DND-41 (cell line): ENCODE results near the gene PIEZO1.

Experiments used
- ATAC-seq: fragments of 200-7000 bp; cut with Tn5 transposase; 3 replicates; pipeline ENCODE4 v1.9.1; 2021; ENCODE audit warnings: low read depth; ENCODE audit not compliant: insufficient read depth
- DNase-seq: peaks from one replicate; pipeline ENCODE4 v3.0.0-alpha.2; 2020
- H2AFZ ChIP-seq: 2 replicates; pipeline ENCODE4 v1.6.0; 2012; ENCODE audit warnings: low read depth, low read length
- H3K27ac ChIP-seq: 2 replicates; pipeline ENCODE4 v1.5.1; 2012; ENCODE audit warnings: low read length, inconsistent platforms
- H3K27me3 ChIP-seq: fragments of 200-600 bp; sonication (generic); 2 replicates; pipeline ENCODE4 v1.6.0; 2012; ENCODE audit warnings: low read length, mild to moderate bottlenecking, inconsistent platforms; ENCODE audit not compliant: insufficient read depth, poor library complexity
- H3K36me3 ChIP-seq: 2 replicates; pipeline ENCODE4 v1.5.1; 2012; ENCODE audit warnings: low read length, inconsistent platforms; ENCODE audit not compliant: insufficient read depth
- H3K4me1 ChIP-seq: 2 replicates; pipeline ENCODE4 v1.5.1; 2012; ENCODE audit warnings: mild to moderate bottlenecking, low read length; ENCODE audit not compliant: insufficient read depth
- H3K4me2 ChIP-seq: 2 replicates; pipeline ENCODE4 v1.6.0; 2012; ENCODE audit warnings: mild to moderate bottlenecking, moderate library complexity, low read length, inconsistent platforms; ENCODE audit not compliant: insufficient read depth
- H3K4me3 ChIP-seq, 2 experiments: fragments of 200-600 bp in 1 of 2; shearing (Covaris generic) in 1 of 2; 2 replicates each; pipeline ENCODE4 v1.5.1; 2012 to 2016; ENCODE audit warnings: inconsistent platforms in 2 of 2, low read length in 2 of 2, mild to moderate bottlenecking in 2 of 2, low read depth in 1 of 2, moderate library complexity in 1 of 2
- H3K79me2 ChIP-seq: 2 replicates; pipeline ENCODE4 v1.6.0; 2012; ENCODE audit warnings: low read length, inconsistent platforms; ENCODE audit not compliant: insufficient read depth
- H3K9ac ChIP-seq: 2 replicates; pipeline ENCODE4 v1.6.0; 2012; ENCODE audit warnings: low read depth, mild to moderate bottlenecking, inconsistent platforms, low read length, moderate library complexity
- H3K9me3 ChIP-seq: 2 replicates; pipeline ENCODE4 v1.5.1; 2012; ENCODE audit warnings: low read length, moderate library complexity, mild to moderate bottlenecking, inconsistent platforms; ENCODE audit not compliant: insufficient read depth, severe bottlenecking
- H4K20me1 ChIP-seq: 2 replicates; pipeline ENCODE4 v1.6.0; 2012; ENCODE audit warnings: low read length; ENCODE audit not compliant: insufficient read depth
- EZH2 ChIP-seq: IDR thresholded peaks from 3 replicates; pipeline ENCODE4 v1.6.1; 2012; ENCODE audit warnings: borderline replicate concordance, low read depth, mild to moderate bottlenecking, moderate library complexity, low read length, inconsistent platforms; ENCODE audit not compliant: severe bottlenecking
- TF ChIP-seq, protein P1 (sequence below): IDR thresholded peaks from 2 replicates; pipeline ENCODE4 v1.5.1; 2012; ENCODE audit warnings: borderline replicate concordance, low read length, moderate library complexity, mild to moderate bottlenecking; ENCODE audit not compliant: poor library complexity, severe bottlenecking; ENCODE audit errors: extremely low read depth

PIEZO1 gene

DNA sequence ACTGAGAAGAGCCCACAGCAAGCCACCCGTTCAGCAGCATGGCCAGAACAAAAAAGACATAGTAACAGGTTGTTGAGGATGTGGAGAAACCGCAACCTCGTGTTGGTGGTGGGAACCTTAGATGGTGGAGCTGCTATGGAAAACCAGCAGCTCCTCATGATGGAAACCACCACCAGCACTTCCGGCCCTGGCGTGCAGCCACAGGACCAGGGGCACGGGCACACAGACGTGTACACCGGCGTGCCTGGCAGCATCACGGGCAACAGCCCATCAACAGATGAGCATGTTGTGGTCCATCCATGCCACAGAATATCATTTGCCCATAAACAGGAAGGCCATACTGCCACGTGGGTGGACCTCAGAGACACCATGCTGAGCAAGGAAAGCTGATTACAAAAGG lies 66.8 kb downstream of the PIEZO1 start:
- H3K4me3 ChIP-seq, result no peak overlapping the region
- ATAC-seq, result no peak
- peaks cover 46% of the 10 kb centered on the region for H4K20me1 ChIP-seq
- DNase-seq, result no peak
- no peak overlapping the region for H3K27ac ChIP-seq
- no peak overlapping the region for H2AFZ ChIP-seq
- H3K4me2 ChIP-seq, result no peak overlapping the region
- no peaks in the 10 kb centered on the region for H3K27me3 ChIP-seq
- no peaks in the 10 kb centered on the region for H3K4me1 ChIP-seq
- TF ChIP-seq, protein P1, sequence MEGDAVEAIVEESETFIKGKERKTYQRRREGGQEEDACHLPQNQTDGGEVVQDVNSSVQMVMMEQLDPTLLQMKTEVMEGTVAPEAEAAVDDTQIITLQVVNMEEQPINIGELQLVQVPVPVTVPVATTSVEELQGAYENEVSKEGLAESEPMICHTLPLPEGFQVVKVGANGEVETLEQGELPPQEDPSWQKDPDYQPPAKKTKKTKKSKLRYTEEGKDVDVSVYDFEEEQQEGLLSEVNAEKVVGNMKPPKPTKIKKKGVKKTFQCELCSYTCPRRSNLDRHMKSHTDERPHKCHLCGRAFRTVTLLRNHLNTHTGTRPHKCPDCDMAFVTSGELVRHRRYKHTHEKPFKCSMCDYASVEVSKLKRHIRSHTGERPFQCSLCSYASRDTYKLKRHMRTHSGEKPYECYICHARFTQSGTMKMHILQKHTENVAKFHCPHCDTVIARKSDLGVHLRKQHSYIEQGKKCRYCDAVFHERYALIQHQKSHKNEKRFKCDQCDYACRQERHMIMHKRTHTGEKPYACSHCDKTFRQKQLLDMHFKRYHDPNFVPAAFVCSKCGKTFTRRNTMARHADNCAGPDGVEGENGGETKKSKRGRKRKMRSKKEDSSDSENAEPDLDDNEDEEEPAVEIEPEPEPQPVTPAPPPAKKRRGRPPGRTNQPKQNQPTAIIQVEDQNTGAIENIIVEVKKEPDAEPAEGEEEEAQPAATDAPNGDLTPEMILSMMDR, result no peak
- TF ChIP-seq EZH2, result no peak
- H3K9ac ChIP-seq, result no peak overlapping the region
- H3K36me3 ChIP-seq, result peaks cover 99% of the 10 kb centered on the region
- H3K9me3 ChIP-seq, result no peaks in the 10 kb centered on the region
- H3K79me2 ChIP-seq, result no peaks in the 10 kb centered on the region

DNA sequence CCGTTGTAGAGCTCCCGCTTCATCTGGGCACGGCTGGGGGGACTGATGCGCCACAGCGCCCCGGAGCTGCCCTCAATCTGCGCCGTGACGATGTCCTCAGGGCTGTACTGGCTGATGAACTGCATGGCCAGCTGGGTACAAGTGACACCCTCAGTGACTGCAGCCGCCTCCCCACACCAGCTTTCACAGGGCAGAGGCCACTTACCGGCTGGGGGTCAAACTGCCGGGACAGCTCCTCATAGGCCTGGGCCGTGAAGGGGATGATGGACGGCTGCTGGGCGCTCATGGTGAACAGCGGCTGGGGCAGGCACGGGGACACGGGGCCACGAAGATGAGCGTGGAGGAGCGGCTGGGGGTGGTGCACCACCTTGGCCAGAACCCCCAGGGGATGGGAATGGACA lies 68.4 kb downstream of the PIEZO1 start:
- Histone ChIP-seq H3K4me2 (no peak overlapping the region), H3K79me2 (peaks cover 5% of the 10 kb centered on the region; the same call in 1 of the 2 replicates), H3K27ac (no peak overlapping the region), H3K9ac (no peak overlapping the region), H3K36me3 (peaks cover 84% of the 10 kb centered on the region), H4K20me1 (peaks cover 50% of the 10 kb centered on the region), H3K4me1 (no peaks in the 10 kb centered on the region), H2AFZ (no peak overlapping the region), H3K9me3 (no peaks in the 10 kb centered on the region), H3K4me3 (no peak overlapping the region), H3K27me3 (no peaks in the 10 kb centered on the region)
- no peak for ATAC-seq
- DNase-seq, result no peak
- TF ChIP-seq, protein P1, result no peak
- TF ChIP-seq EZH2, result no peak

DNA sequence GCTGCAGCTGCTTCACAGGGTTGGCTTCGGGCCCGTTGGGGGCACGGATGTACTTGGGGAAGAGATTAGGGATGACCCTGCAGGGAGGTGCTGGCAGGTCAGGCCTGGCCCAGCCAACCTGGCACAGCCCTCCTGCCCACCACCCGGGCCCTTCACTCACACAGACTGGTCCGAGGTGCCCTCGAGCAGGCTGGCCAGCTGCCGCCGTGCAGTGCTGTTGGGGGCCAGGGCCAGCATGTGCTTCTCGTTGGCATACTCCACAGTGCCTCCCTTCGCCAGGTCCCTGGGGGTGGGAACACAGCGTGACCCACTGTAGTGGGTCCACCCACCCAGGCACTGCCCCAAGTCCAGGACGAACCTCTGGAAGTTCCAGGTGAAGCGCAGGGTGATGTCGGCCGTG lies 68.8 kb downstream of the PIEZO1 start:
- TF ChIP-seq, protein P1, result no peak
- no peak for TF ChIP-seq EZH2
- Histone ChIP-seq H3K9ac (no peak overlapping the region), H4K20me1 (peaks cover 53% of the 10 kb centered on the region), H3K27me3 (no peaks in the 10 kb centered on the region), H3K4me1 (no peaks in the 10 kb centered on the region), H3K79me2 (peaks cover 7% of the 10 kb centered on the region; the same call in 1 of the 2 replicates), H3K9me3 (no peaks in the 10 kb centered on the region), H3K4me2 (no peak overlapping the region), H2AFZ (no peak overlapping the region), H3K27ac (no peak overlapping the region), H3K36me3 (peaks cover 80% of the 10 kb centered on the region), H3K4me3 (no peak overlapping the region)
- DNase-seq, result no peak
- ATAC-seq, result no peak
